Measurements from ENCODE around the gene HIKESHI.

HIKESHI gene

DNA sequence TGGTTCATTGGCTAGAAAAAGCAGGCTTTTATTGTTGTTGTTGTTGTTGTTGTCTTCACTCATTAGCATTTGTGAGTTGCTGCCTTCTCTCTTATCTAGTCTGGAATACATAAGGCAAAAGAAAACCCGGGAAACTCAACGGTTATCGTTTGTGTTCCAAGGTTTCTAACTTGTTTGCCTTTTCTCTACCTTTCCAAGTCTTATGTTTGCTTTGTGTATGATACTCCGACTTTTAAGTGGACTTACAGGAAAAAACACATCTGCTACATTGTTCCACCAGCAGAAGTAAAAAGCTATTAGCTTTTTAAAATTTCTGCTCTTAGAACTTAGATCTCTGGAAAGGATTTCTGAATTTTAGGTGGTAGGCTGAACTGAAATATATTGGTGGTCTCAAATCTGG lies 27.0 kb upstream of the HIKESHI start:
- intact Hi-C loops (cut with DNase I; ENCODE audit: low total_unique reads), result no loop called here
- Histone ChIP-seq H3K36me3 (peaks cover 29 to 36% (median 32%) of the 10 kb centered on the region in 3 donors), H3K27me3 (no peaks in the 10 kb centered on the region), H3K4me3 (no peak overlapping the region), H3K9me3 (no peaks in the 10 kb centered on the region), H3K4me1 (no peaks in the 10 kb centered on the region), H3K27ac (no peak overlapping the region)
- DNase-seq, result no peak
- TF ChIP-seq, protein P1, sequence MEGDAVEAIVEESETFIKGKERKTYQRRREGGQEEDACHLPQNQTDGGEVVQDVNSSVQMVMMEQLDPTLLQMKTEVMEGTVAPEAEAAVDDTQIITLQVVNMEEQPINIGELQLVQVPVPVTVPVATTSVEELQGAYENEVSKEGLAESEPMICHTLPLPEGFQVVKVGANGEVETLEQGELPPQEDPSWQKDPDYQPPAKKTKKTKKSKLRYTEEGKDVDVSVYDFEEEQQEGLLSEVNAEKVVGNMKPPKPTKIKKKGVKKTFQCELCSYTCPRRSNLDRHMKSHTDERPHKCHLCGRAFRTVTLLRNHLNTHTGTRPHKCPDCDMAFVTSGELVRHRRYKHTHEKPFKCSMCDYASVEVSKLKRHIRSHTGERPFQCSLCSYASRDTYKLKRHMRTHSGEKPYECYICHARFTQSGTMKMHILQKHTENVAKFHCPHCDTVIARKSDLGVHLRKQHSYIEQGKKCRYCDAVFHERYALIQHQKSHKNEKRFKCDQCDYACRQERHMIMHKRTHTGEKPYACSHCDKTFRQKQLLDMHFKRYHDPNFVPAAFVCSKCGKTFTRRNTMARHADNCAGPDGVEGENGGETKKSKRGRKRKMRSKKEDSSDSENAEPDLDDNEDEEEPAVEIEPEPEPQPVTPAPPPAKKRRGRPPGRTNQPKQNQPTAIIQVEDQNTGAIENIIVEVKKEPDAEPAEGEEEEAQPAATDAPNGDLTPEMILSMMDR (IDR thresholded peaks at IDR 0.05), result no peak

DNA sequence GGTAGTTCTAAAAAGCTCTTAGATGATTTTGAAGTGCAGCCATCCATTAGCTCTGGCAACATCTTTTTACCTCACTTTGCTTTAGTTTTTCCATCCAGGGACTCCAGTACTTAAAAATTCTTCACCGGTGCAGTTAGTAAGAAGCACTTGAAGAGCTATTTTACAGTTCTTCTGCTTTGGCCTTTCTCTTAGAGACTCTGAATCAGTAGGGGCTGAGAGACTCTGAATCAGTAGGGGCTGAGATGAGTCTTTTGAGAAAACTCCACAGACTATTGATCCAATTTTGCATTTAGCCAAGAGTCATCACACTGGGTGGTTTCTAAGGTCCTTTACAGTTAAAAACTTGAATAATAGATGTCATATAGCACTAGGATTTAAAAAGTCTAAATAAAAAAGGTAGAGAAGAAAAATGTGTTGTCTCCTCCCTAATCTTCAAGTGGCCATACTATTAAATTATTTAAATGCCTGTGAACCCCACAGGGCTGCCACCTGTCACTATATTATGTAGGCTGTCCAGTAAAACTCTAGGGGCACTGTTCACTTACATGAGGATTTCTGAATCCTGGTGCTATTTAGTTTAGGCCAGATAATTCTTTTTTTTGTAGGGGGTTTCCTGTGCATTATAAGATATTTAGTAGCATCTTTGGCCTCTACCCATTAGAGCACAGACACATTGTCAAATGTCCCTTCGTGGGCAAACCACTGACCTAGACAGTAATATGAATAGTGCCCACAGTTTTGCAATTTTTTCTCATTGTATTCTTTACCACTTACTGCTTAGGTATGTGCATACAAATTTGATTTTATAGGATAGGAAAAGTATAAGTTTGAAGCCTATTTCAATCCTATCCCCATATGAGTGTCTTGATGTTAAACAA lies 26.3 kb upstream of the HIKESHI start:
- intact Hi-C loops (cut with DNase I; ENCODE audit: low total_unique reads), result no loop called here
- H3K27ac ChIP-seq, result no peak overlapping the region
- H3K27me3 ChIP-seq, result no peaks in the 10 kb centered on the region
- H3K4me3 ChIP-seq, result no peak overlapping the region
- DNase-seq, result no peak
- H3K36me3 ChIP-seq, result peaks cover 32 to 36% (median 34%) of the 10 kb centered on the region in 3 donors
- TF ChIP-seq, protein P1 (IDR thresholded peaks at IDR 0.05), result no peak
- no peaks in the 10 kb centered on the region for H3K9me3 ChIP-seq
- H3K4me1 ChIP-seq, result no peaks in the 10 kb centered on the region

DNA sequence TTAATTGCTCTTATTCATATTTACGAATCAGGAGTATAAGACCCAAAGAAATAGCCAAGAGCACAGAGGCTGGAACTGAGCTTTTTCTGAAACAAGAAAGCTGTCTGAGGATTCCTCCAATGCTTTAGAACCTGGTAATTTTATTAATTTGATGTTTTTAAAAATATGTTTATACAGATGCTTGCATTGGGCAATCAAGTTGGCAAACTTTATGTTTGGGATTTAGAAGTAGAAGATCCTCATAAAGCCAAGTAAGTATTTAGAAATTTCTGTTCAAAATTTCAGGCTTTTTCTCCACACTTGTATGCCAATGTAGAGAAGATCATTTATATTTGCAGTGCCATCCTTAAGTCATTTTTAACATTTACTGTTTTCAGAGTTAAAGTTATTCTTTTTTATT lies 24.3 kb upstream of the HIKESHI start:
- H3K9me3 ChIP-seq, result no peaks in the 10 kb centered on the region
- H3K27ac ChIP-seq, result no peak overlapping the region
- no peak overlapping the region for H3K4me3 ChIP-seq
- intact Hi-C loops (cut with DNase I; ENCODE audit: low total_unique reads), result no loop called here
- peaks cover 32 to 36% (median 34%) of the 10 kb centered on the region in 3 donors for H3K36me3 ChIP-seq
- H3K4me1 ChIP-seq, result no peaks in the 10 kb centered on the region
- no peak for DNase-seq
- TF ChIP-seq, protein P1 (IDR thresholded peaks at IDR 0.05), result no peak
- no peaks in the 10 kb centered on the region for H3K27me3 ChIP-seq

DNA sequence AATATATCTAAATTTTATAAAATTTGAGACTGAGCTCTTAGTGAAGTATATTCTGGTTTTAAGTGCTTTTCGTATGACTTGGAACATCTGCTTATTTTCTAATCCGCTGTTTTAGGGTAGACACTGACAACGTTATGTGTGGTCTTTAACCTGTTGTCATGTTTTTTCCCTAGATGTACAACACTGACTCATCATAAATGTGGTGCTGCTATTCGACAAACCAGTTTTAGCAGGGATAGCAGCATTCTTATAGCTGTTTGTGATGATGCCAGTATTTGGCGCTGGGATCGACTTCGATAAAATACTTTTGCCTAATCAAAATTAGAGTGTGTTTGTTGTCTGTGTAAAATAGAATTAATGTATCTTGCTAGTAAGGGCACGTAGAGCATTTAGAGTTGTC lies 23.8 kb upstream of the HIKESHI start:
- H3K36me3 ChIP-seq, result peaks cover 29 to 34% (median 31%) of the 10 kb centered on the region in 3 donors
- H3K27me3 ChIP-seq, result no peaks in the 10 kb centered on the region
- H3K4me1 ChIP-seq, result no peaks in the 10 kb centered on the region
- no peak overlapping the region for H3K27ac ChIP-seq
- intact Hi-C loops (cut with DNase I; ENCODE audit: low total_unique reads), result no loop called here
- no peak overlapping the region for H3K4me3 ChIP-seq
- no peak for DNase-seq
- H3K9me3 ChIP-seq, result no peaks in the 10 kb centered on the region
- TF ChIP-seq, protein P1 (IDR thresholded peaks at IDR 0.05), result no peak

DNA sequence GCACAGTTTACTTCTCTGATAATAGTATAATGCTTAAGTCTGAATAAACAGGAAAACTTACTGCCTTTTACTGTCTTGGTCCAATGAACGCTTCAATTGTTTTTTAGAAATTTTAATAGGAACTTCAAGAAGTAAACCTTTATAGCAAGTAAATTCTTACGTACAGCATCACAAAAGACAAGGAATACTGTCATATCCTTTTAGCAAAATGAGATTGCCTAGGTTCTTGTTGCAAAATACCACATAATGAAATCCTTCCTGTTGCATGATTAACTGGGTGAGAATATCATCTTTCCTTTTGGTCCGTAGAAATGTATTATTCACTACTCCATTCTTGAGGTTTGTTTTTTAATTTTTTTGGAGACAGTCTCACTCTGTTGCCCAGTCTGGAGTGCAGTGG lies 22.3 kb upstream of the HIKESHI start:
- Histone ChIP-seq H3K4me1 (no peaks in the 10 kb centered on the region), H3K27ac (no peak overlapping the region), H3K27me3 (no peaks in the 10 kb centered on the region), H3K36me3 (peaks cover 33 to 44% (median 37%) of the 10 kb centered on the region in 3 donors), H3K9me3 (no peaks in the 10 kb centered on the region), H3K4me3 (no peak overlapping the region)
- intact Hi-C loops (cut with DNase I; ENCODE audit: low total_unique reads), result no loop called here
- TF ChIP-seq, protein P1 (IDR thresholded peaks at IDR 0.05), result no peak
- DNase-seq, result no peak

Data from tibial artery (tissue), 4 donors.